Hair follicular keratinocyte (primary cell): ENCODE data around the gene SMIM28. TPM values are rescaled to one million over a fixed set of nuclear protein-coding genes. Genes with fewer than 3 reads are reported as not detected.

Source experiments
- total RNA-seq: library from RNA; depleted of rRNA; stranded (reverse); fragments of >200 nt; gene quantifications from 2 replicates; pipeline ENCODE4 v1.2.3, GENCODE V29; 2015

SMIM28 gene
- not detected in 2 replicates for total RNA-seq

GRCh38 chr6:138377844-138378243 is at the start of gene SMIM28:
Gene SMIM28 (plus strand): TSS chr6:138377905. CDS start chr6:138378073, 168 bp downstream.

GRCh38 chr6:138403801-138404665 is 26.3 kb downstream of the SMIM28 start, which contains the start of gene HEBP2:
Gene HEBP2 (plus strand): TSS chr6:138404223. CDS start chr6:138404496, 273 bp downstream.

Other genes with a start within 250 kb of the SMIM28 start
- gene ARFGEF3, start 216.0 kb upstream of the SMIM28 start, total RNA-seq: under 0.01 and 0.08 TPM in 2 replicates
- not detected in 2 replicates for gene PBOV1, start 159.4 kb upstream of the SMIM28 start, total RNA-seq
- gene HEBP2, start 26.3 kb downstream of the SMIM28 start, total RNA-seq: 103 and 127 TPM in 2 replicates
- gene NHSL1, start 121.6 kb downstream of the SMIM28 start, total RNA-seq: 15.2 and 26.2 TPM in 2 replicates